Nephron (organoid): ENCODE measurements around the gene C2CD2.

Source experiments
- H3K27ac Mint-ChIP-seq, 3 experiments: 2 replicates each; pipeline ENCODE4 v1.8.0; 2020; ENCODE audit warnings: mixed read lengths in 3 of 3, mild to moderate bottlenecking in 2 of 3, moderate library complexity in 1 of 3
- H3K27me3 Mint-ChIP-seq: 2 replicates; pipeline ENCODE4 v1.8.0; 2021; ENCODE audit warnings: low read depth, mild to moderate bottlenecking, moderate library complexity, mixed read lengths
- H3K36me3 Mint-ChIP-seq: 2 replicates; pipeline ENCODE4 v1.8.0; 2020; ENCODE audit warnings: low read depth, mixed read lengths
- H3K4me1 Mint-ChIP-seq: 2 replicates; pipeline ENCODE4 v1.8.0; 2020; ENCODE audit warnings: mixed read lengths
- H3K4me3 Mint-ChIP-seq, 3 experiments: 2 replicates each; pipeline ENCODE4 v1.8.0; 2020; ENCODE audit warnings: mild to moderate bottlenecking in 3 of 3, mixed read lengths in 3 of 3, moderate library complexity in 2 of 3
- H3K9me3 Mint-ChIP-seq: 2 replicates; pipeline ENCODE4 v1.8.0; 2020; ENCODE audit warnings: mixed read lengths
- CTCF ChIP-seq, 3 experiments: fragments of 200-600 bp; sonication (generic); IDR thresholded peaks; one replicate each; pipeline ENCODE4 v1.5.0; 2021; ENCODE audit warnings: antibody characterized with exemption in 3 of 3; ENCODE audit not compliant: unreplicated experiment in 3 of 3

Gene C2CD2

GRCh38 chr21:41958886-41959563, 5.2 kb upstream of the C2CD2 start:
- no peak overlapping the region for H3K4me3 Mint-ChIP-seq
- no peaks in the 10 kb centered on the region for H3K36me3 Mint-ChIP-seq
- no peaks in the 10 kb centered on the region for H3K9me3 Mint-ChIP-seq
- TF ChIP-seq CTCF (IDR thresholded peaks at IDR 0.05; ENCODE audit: unreplicated experiment in 3 of 3), result no peak
- H3K4me1 Mint-ChIP-seq, result peaks cover 29% of the 10 kb centered on the region
- peaks cover 13% of the 10 kb centered on the region for H3K27me3 Mint-ChIP-seq
- no peak overlapping the region for H3K27ac Mint-ChIP-seq

- no peaks in the 10 kb centered on the region for H3K9me3 Mint-ChIP-seq
- H3K27ac Mint-ChIP-seq, result peak overlapping the region in 2 of 3 experiments; percentile 14 to 64
- no peak overlapping the region for H3K4me3 Mint-ChIP-seq
- TF ChIP-seq CTCF (IDR thresholded peaks at IDR 0.05; ENCODE audit: unreplicated experiment in 3 of 3), result no peak
- peaks cover 29% of the 10 kb centered on the region for H3K4me1 Mint-ChIP-seq
- H3K27me3 Mint-ChIP-seq, result peaks cover 13% of the 10 kb centered on the region
- H3K36me3 Mint-ChIP-seq, result no peaks in the 10 kb centered on the region
Measured at GRCh38 chr21:41957991-41958766, 4.4 kb upstream of the C2CD2 start.

GRCh38 chr21:41956926-41957729, 3.3 kb upstream of the C2CD2 start:
- no peak for TF ChIP-seq CTCF (IDR thresholded peaks at IDR 0.05; ENCODE audit: unreplicated experiment in 3 of 3)
- H3K9me3 Mint-ChIP-seq, result no peaks in the 10 kb centered on the region

GRCh38 chr21:41955516-41955915, 1.7 kb upstream of the C2CD2 start:
- Mint-ChIP-seq H3K27ac (peak overlapping the region; percentile 2 to 30 (median 11)), H3K9me3 (no peaks in the 10 kb centered on the region), H3K36me3 (no peaks in the 10 kb centered on the region), H3K4me1 (peaks cover 45% of the 10 kb centered on the region), H3K27me3 (peaks cover 6% of the 10 kb centered on the region), H3K4me3 (peak overlapping the region; percentile 2 to 58 (median 33))
- no peak for TF ChIP-seq CTCF (IDR thresholded peaks at IDR 0.05; ENCODE audit: unreplicated experiment in 3 of 3)

More at GRCh38 chr21:41956926-41957729, 3.3 kb upstream of the C2CD2 start:
- H3K4me1 Mint-ChIP-seq, result peaks cover 35% of the 10 kb centered on the region
- peaks cover 5% of the 10 kb centered on the region for H3K27me3 Mint-ChIP-seq
- no peaks in the 10 kb centered on the region for H3K36me3 Mint-ChIP-seq
- H3K4me3 Mint-ChIP-seq, result peak overlapping the region; percentile 44 to 53 (median 46)
- peak overlapping the region; percentile 37 to 88 (median 64) for H3K27ac Mint-ChIP-seq

- no peak for TF ChIP-seq CTCF (IDR thresholded peaks at IDR 0.05; ENCODE audit: unreplicated experiment in 3 of 3)
- peak overlapping the region; percentile 33 to 58 (median 33) for H3K4me3 Mint-ChIP-seq
- H3K27ac Mint-ChIP-seq, result peak overlapping the region; percentile 2 to 51 (median 11)
- H3K9me3 Mint-ChIP-seq, result no peaks in the 10 kb centered on the region
- peaks cover 8% of the 10 kb centered on the region for H3K27me3 Mint-ChIP-seq
- no peaks in the 10 kb centered on the region for H3K36me3 Mint-ChIP-seq
- peaks cover 45% of the 10 kb centered on the region for H3K4me1 Mint-ChIP-seq
Measured at GRCh38 chr21:41954654-41955499, 1.1 kb upstream of the C2CD2 start.
